Neural cell (in vitro differentiated cells): ENCODE measurements around the gene PCDHGA8. TPM values are rescaled to one million over a fixed set of nuclear protein-coding genes. Genes with fewer than 3 reads are reported as not detected.

Experiments
- H2AFZ ChIP-seq: fragments of 200-600, 300-800 bp; sonication (generic), shearing (Covaris generic); 2 replicates; pipeline ENCODE4 v1.6.0; 2014; ENCODE audit warnings: low read depth, mild to moderate bottlenecking, antibody characterized with exemption, low read length, moderate library complexity
- H3F3A ChIP-seq: fragments of 200-600 bp; shearing (Covaris generic); 2 replicates; pipeline ENCODE4 v1.6.1; 2016; ENCODE audit warnings: mild to moderate bottlenecking, moderate library complexity, mixed read lengths, antibody characterized with exemption, low read length; ENCODE audit not compliant: insufficient read depth, poor library complexity, severe bottlenecking
- H3K27ac ChIP-seq: fragments of 200-600, 300-800 bp; sonication (generic), shearing (Covaris generic); 2 replicates; pipeline ENCODE4 v1.5.1; 2014; ENCODE audit warnings: mild to moderate bottlenecking, low read length, moderate library complexity
- H3K27me3 ChIP-seq: fragments of 300-800, 200-600 bp; sonication (generic), shearing (Covaris generic); 2 replicates; pipeline ENCODE4 v1.6.0; 2014; ENCODE audit warnings: mild to moderate bottlenecking, low read depth, low read length, moderate library complexity; ENCODE audit not compliant: insufficient read depth
- H3K36me3 ChIP-seq: fragments of 300-800, 200-600 bp; sonication (generic), shearing (Covaris generic); 2 replicates; pipeline ENCODE4 v1.5.1; 2014; ENCODE audit warnings: mild to moderate bottlenecking, antibody characterized with exemption, low read length, moderate library complexity; ENCODE audit not compliant: insufficient read depth
- H3K4me2 ChIP-seq: fragments of 300-800, 200-600 bp; sonication (generic), shearing (Covaris generic); 2 replicates; pipeline ENCODE4 v1.6.0; 2014; ENCODE audit warnings: mild to moderate bottlenecking, low read length
- H3K4me3 ChIP-seq: fragments of 300-800, 200-600 bp; sonication (generic), shearing (Covaris generic); 2 replicates; pipeline ENCODE4 v1.5.1; 2014; ENCODE audit warnings: mild to moderate bottlenecking, low read length, moderate library complexity
- H3K79me2 ChIP-seq: fragments of 200-600 bp; shearing (Covaris generic); replicated peaks from 2 replicates; pipeline ENCODE4 v1.6.0; 2014; ENCODE audit warnings: mild to moderate bottlenecking, low read length, moderate library complexity; ENCODE audit not compliant: insufficient read depth
- H3K9ac ChIP-seq: fragments of 300-800, 200-600 bp; sonication (generic), shearing (Covaris generic); 2 replicates; pipeline ENCODE4 v1.6.1; 2016; ENCODE audit warnings: mild to moderate bottlenecking, low read length, mixed read lengths
- H3K9me2 ChIP-seq: fragments of 200-600 bp; shearing (Covaris generic); 2 replicates; pipeline ENCODE4 v1.6.1; 2016; ENCODE audit warnings: mild to moderate bottlenecking, low read length, mixed read lengths; ENCODE audit not compliant: insufficient read depth
- H3K9me3 ChIP-seq: fragments of 200-600, 300-800 bp; sonication (generic), shearing (Covaris generic); 2 replicates; pipeline ENCODE4 v1.6.1; 2016; ENCODE audit warnings: mild to moderate bottlenecking, mixed run types, low read length, moderate library complexity, mixed read lengths
- H4K20me1 ChIP-seq: fragments of 200-600 bp; shearing (Covaris generic); 2 replicates; pipeline ENCODE4 v1.6.1; 2016; ENCODE audit warnings: mild to moderate bottlenecking, mixed run types; ENCODE audit not compliant: insufficient read depth
- CTCF ChIP-seq: fragments of 450-650 bp; IDR thresholded peaks from 2 replicates; pipeline ENCODE4 v1.5.1; 2014; ENCODE audit warnings: antibody characterized with exemption, mild to moderate bottlenecking, moderate library complexity; ENCODE audit not compliant: poor library complexity, severe bottlenecking
- EP300 ChIP-seq: fragments of 450-650 bp; conservative IDR thresholded peaks from 2 replicates; pipeline ENCODE4 v1.6.1; 2014; ENCODE audit warnings: antibody characterized with exemption, mild to moderate bottlenecking, moderate library complexity; ENCODE audit not compliant: poor library complexity, severe bottlenecking
- EZH2 ChIP-seq: fragments of 200-600, 300-800 bp; shearing (Covaris generic), sonication (generic); IDR thresholded peaks from 2 replicates; pipeline ENCODE4 v1.6.1; 2014; ENCODE audit warnings: antibody characterized with exemption, low read length, borderline replicate concordance, mild to moderate bottlenecking; ENCODE audit not compliant: insufficient read depth, poor library complexity, severe bottlenecking
- MXI1 ChIP-seq: fragments of 450-650 bp; conservative IDR thresholded peaks from 2 replicates; pipeline ENCODE4 v1.6.1; 2014; ENCODE audit warnings: antibody characterized with exemption, mild to moderate bottlenecking; ENCODE audit not compliant: poor library complexity, severe bottlenecking
- POLR2AphosphoS5 ChIP-seq: IDR thresholded peaks from 2 replicates; pipeline ENCODE4 v1.6.1; 2012
- RAD21 ChIP-seq: fragments of 450-650 bp; conservative IDR thresholded peaks from 2 replicates; pipeline ENCODE4 v1.6.1; 2014; ENCODE audit warnings: antibody characterized with exemption, mild to moderate bottlenecking, moderate library complexity
- REST ChIP-seq: IDR thresholded peaks from 2 replicates; pipeline ENCODE4 v1.6.1; 2012; ENCODE audit warnings: borderline replicate concordance
- SMC3 ChIP-seq: fragments of 450-650 bp; conservative IDR thresholded peaks from 2 replicates; pipeline ENCODE4 v1.6.1; 2014; ENCODE audit warnings: antibody characterized with exemption, mild to moderate bottlenecking, moderate library complexity; ENCODE audit not compliant: poor library complexity
- TAF1 ChIP-seq: IDR thresholded peaks from 2 replicates; pipeline ENCODE4 v1.6.1; 2012; ENCODE audit warnings: low read depth
- polyA plus RNA-seq: library from polyadenylated mRNA; depleted of rRNA; stranded (reverse); fragments of >200 nt; gene quantifications from 2 replicates; pipeline ENCODE4 v1.2.3, GENCODE V29; 2014

Gene PCDHGA8
- polyA plus RNA-seq, 1 donor from 2014 or later, result 0.19 TPM

- Histone ChIP-seq H3K9me2 (no peaks in the 10 kb centered on the region), H3K27ac (no peak overlapping the region), H3K36me3 (no peaks in the 10 kb centered on the region), H3K4me2 (no peak overlapping the region), H2AFZ (no peak overlapping the region), H3K4me3 (no peak overlapping the region), H3K9ac (no peak overlapping the region), H4K20me1 (no peaks in the 10 kb centered on the region), H3K27me3 (no peaks in the 10 kb centered on the region), H3K79me2 (no peaks in the 10 kb centered on the region), H3F3A (no peaks in the 10 kb centered on the region), H3K9me3 (peaks cover 38% of the 10 kb centered on the region)
- TF ChIP-seq EP300, result no peak
- no peak for TF ChIP-seq CTCF
- no peak for TF ChIP-seq EZH2
- no peak for TF ChIP-seq TAF1
- TF ChIP-seq POLR2AphosphoS5, result no peak
- TF ChIP-seq RAD21, result no peak
- TF ChIP-seq REST, result no peak
- TF ChIP-seq MXI1, result no peak
- TF ChIP-seq SMC3, result no peak
Measured at GRCh38 chr5:141366016-141366896, 26.2 kb upstream of the PCDHGA8 start.

- no peaks in the 10 kb centered on the region for H3K36me3 ChIP-seq
- H2AFZ ChIP-seq, result no peak within 1 kb of the TSS
- no peak within 1 kb of the TSS for H3K27ac ChIP-seq
- H3K9me2 ChIP-seq, result no peaks in the 10 kb centered on the region
- no peaks in the 10 kb centered on the region for H3F3A ChIP-seq
- TF ChIP-seq REST, result no peak
- TF ChIP-seq TAF1, result no peak
- no peak for TF ChIP-seq CTCF
- no peak for TF ChIP-seq RAD21
- TF ChIP-seq SMC3, result no peak
- TF ChIP-seq EP300, result no peak
- no peak for TF ChIP-seq EZH2
- TF ChIP-seq MXI1, result no peak
- no peak for TF ChIP-seq POLR2AphosphoS5
- no peak within 1 kb of the TSS for H3K9ac ChIP-seq
- no peak within 1 kb of the TSS for H3K4me2 ChIP-seq
- H3K27me3 ChIP-seq, result no peaks in the 10 kb centered on the region
- no peak within 1 kb of the TSS for H3K4me3 ChIP-seq
- no peaks in the 10 kb centered on the region for H3K79me2 ChIP-seq
- no peaks in the 10 kb centered on the region for H4K20me1 ChIP-seq
- H3K9me3 ChIP-seq, result peaks cover 45% of the 10 kb centered on the region
Measured at GRCh38 chr5:141369994-141370848, 22.2 kb upstream of the PCDHGA8 start, which contains the start of gene PCDHGB3. TSS of gene PCDHGB3 (plus strand) at chr5:141370242. CDS start at chr5:141370395, 153 bp downstream.
